ENCODE measurements around the gene NSUN6. TPM values are rescaled to one million over a fixed set of nuclear protein-coding genes. Genes with fewer than 3 reads are reported as not detected.

The NSUN6 gene
- polyA plus RNA-seq, 1 donor (not counting 4 experiments of a cell fraction or from before 2014, with no cell fraction given), result 9.8 TPM

DNA sequence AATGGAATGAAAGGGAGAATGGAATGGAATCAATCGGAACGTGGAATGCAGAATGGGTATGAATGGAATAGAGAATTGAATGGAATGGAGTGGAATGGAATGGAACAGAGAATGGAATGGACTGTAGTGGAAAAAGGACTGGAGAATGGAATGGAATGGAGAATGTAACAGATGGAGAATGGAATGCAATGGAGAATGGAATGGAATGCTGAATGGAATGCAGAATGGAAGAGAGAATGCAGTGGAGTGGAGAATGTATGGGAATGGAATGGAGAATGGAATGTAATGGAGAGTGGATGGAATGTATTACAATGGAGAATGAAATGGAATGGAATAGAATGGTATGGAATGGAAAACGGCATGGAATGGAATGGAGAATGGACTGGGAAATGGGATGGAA lies 96.9 kb downstream of the NSUN6 start:
- dilution Hi-C loops (cut with MboI; ENCODE audit: extremely low pct_ligation_motif_present, low sequenced_read_pairs), result no loop called here
- Histone ChIP-seq H3K9me3 (ENCODE audit: control insufficient read depth, low read depth, low read length) (peaks cover 2% of the 10 kb centered on the region), H4K20me1 (ENCODE audit: control insufficient read depth, extremely low read depth, insufficient read depth, low read length) (no peaks in the 10 kb centered on the region), H3K4me3 (ENCODE audit: control insufficient read depth in 2 of 3, extremely low read depth in 1 of 3, insufficient read depth in 2 of 3, low read depth in 1 of 3, low read length in 3 of 3) (no peak overlapping the region), H3K27ac (ENCODE audit: control insufficient read depth, insufficient read depth, low read length) (no peak overlapping the region), H3K27me3 (ENCODE audit: control insufficient read depth, extremely low read depth, insufficient read depth, low read length) (no peaks in the 10 kb centered on the region), H3K4me2 (ENCODE audit: control insufficient read depth, extremely low read depth, insufficient read depth, low read depth, low read length) (no peak overlapping the region), H2AFZ (ENCODE audit: control insufficient read depth, low read length) (no peak overlapping the region), H3K4me1 (ENCODE audit: control insufficient read depth, extremely low read depth, insufficient read depth, low read length) (no peaks in the 10 kb centered on the region), H3K79me2 (ENCODE audit: control insufficient read depth, insufficient read depth, low read length) (no peaks in the 10 kb centered on the region), H3K9me1 (ENCODE audit: control insufficient read depth, extremely low read depth, insufficient read depth, low read length) (no peaks in the 10 kb centered on the region), H3K9ac (ENCODE audit: control insufficient read depth, extremely low read depth, insufficient read depth, low read length) (no peak overlapping the region), H3K36me3 (ENCODE audit: control insufficient read depth in 2 of 2, extremely low read depth in 1 of 2, insufficient read depth in 2 of 2, low read length in 2 of 2) (peaks cover 0 to 6% of the 10 kb centered on the region in 2 experiments)
- DNase-seq (ENCODE audit: low read depth, low spot score), result no peak
- TF ChIP-seq, protein P1, sequence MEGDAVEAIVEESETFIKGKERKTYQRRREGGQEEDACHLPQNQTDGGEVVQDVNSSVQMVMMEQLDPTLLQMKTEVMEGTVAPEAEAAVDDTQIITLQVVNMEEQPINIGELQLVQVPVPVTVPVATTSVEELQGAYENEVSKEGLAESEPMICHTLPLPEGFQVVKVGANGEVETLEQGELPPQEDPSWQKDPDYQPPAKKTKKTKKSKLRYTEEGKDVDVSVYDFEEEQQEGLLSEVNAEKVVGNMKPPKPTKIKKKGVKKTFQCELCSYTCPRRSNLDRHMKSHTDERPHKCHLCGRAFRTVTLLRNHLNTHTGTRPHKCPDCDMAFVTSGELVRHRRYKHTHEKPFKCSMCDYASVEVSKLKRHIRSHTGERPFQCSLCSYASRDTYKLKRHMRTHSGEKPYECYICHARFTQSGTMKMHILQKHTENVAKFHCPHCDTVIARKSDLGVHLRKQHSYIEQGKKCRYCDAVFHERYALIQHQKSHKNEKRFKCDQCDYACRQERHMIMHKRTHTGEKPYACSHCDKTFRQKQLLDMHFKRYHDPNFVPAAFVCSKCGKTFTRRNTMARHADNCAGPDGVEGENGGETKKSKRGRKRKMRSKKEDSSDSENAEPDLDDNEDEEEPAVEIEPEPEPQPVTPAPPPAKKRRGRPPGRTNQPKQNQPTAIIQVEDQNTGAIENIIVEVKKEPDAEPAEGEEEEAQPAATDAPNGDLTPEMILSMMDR (optimal IDR thresholded peaks at IDR 0.05 in 1 of 3, IDR thresholded peaks at IDR 0.05 in 1 of 3, conservative IDR thresholded peaks at IDR 0.05 in 1 of 3; ENCODE audit: extremely low read depth in 1 of 3, insufficient read depth in 2 of 3, low read length in 3 of 3), result no peak
- no peak for TF ChIP-seq EZH2 (IDR thresholded peaks at IDR 0.05; ENCODE audit: low read length)
- FAIRE-seq, result no peak

DNA sequence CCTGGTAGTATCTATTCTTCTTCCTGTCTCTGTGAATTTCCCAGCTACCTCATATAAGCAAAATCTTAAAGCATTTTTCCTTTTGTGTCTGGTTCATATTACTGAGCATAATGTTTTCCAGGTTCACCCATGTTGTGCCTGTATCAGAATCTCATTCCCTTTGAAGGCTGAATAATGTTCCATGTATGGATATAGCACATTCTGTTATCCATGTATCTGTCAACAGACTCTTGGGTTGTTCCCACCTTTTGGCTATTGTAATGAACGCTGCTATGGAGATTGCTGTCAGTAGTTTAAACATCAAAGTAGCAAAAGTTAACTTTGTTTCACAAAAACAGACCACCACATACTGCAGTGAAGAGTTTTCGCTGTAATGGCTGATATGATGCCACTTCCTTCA lies 99.9 kb downstream of the NSUN6 start:
- H3K36me3 ChIP-seq (ENCODE audit: control insufficient read depth in 2 of 2, extremely low read depth in 1 of 2, insufficient read depth in 2 of 2, low read length in 2 of 2), result peaks cover 0 to 5% of the 10 kb centered on the region in 2 experiments
- no peaks in the 10 kb centered on the region for H4K20me1 ChIP-seq (ENCODE audit: control insufficient read depth, extremely low read depth, insufficient read depth, low read length)
- no peaks in the 10 kb centered on the region for H3K79me2 ChIP-seq (ENCODE audit: control insufficient read depth, insufficient read depth, low read length)
- no peak overlapping the region for H3K4me3 ChIP-seq (ENCODE audit: control insufficient read depth in 2 of 3, extremely low read depth in 1 of 3, insufficient read depth in 2 of 3, low read depth in 1 of 3, low read length in 3 of 3)
- H3K9me1 ChIP-seq (ENCODE audit: control insufficient read depth, extremely low read depth, insufficient read depth, low read length), result no peaks in the 10 kb centered on the region
- no peaks in the 10 kb centered on the region for H3K27me3 ChIP-seq (ENCODE audit: control insufficient read depth, extremely low read depth, insufficient read depth, low read length)
- H2AFZ ChIP-seq (ENCODE audit: control insufficient read depth, low read length), result no peak overlapping the region
- DNase-seq (ENCODE audit: low read depth, low spot score), result no peak
- H3K9me3 ChIP-seq (ENCODE audit: control insufficient read depth, low read depth, low read length), result no peaks in the 10 kb centered on the region
- H3K9ac ChIP-seq (ENCODE audit: control insufficient read depth, extremely low read depth, insufficient read depth, low read length), result no peak overlapping the region
- no peak overlapping the region for H3K27ac ChIP-seq (ENCODE audit: control insufficient read depth, insufficient read depth, low read length)
- no peak for TF ChIP-seq EZH2 (IDR thresholded peaks at IDR 0.05; ENCODE audit: low read length)
- TF ChIP-seq, protein P1 (optimal IDR thresholded peaks at IDR 0.05 in 1 of 3, IDR thresholded peaks at IDR 0.05 in 1 of 3, conservative IDR thresholded peaks at IDR 0.05 in 1 of 3; ENCODE audit: extremely low read depth in 1 of 3, insufficient read depth in 2 of 3, low read length in 3 of 3), result no peak
- dilution Hi-C loops (cut with MboI; ENCODE audit: extremely low pct_ligation_motif_present, low sequenced_read_pairs), result no loop called here
- no peak overlapping the region for H3K4me2 ChIP-seq (ENCODE audit: control insufficient read depth, extremely low read depth, insufficient read depth, low read depth, low read length)
- H3K4me1 ChIP-seq (ENCODE audit: control insufficient read depth, extremely low read depth, insufficient read depth, low read length), result no peaks in the 10 kb centered on the region
- no peak for FAIRE-seq
